HG02885 (cell line): ENCODE data around the gene BACH2.
"Not testable (repeated sequence)": the region's sequence is repeated elsewhere in the genome, so short reads cannot be mapped to it uniquely, and the experiment has no call there.

Source experiments
- ATAC-seq: cut with Tn5 transposase; IDR thresholded peaks from one replicate; pipeline ENCODE4 v1.9.1; 2021; ENCODE audit warnings: mild to moderate bottlenecking; ENCODE audit not compliant: unreplicated experiment, poor library complexity

BACH2 gene

DNA sequence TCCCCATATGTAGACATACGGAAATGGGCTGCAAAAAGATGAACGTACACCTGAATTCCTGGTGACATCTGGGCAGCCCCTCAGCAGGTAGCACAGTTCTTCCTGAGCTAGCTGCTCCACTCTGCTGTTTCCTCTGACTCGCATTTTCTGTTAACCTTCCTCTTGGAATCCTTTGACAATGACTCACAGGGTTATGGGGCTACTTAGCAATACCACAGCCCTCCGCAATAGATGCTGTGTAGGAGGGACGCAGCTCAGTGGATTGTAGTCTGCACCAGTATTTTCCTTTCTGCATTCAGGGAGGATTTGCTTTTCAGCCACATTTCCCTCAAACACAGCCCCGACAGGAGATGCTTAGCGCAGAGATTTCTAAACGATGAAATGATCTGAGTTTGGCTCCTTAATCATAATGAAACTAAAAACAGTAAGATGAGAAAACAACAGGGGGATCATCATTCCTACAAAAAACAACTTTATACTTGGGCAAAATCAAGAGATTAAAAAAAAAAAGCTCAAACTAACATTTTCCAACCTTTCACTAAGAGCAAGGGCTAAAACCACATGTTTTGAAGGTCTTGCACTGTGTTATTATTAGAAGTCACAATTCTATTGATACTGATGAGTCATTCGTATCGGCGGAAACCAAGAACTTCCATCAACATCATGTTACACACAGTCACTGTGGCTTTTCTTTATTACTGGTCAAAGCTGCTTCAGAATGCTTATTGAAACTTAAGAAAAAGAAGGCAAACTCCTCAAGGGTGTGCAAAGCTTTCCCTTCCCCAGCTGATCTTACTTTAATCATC is 12.2 kb downstream of the BACH2 start:
- ATAC-seq = peak; percentile 88

DNA sequence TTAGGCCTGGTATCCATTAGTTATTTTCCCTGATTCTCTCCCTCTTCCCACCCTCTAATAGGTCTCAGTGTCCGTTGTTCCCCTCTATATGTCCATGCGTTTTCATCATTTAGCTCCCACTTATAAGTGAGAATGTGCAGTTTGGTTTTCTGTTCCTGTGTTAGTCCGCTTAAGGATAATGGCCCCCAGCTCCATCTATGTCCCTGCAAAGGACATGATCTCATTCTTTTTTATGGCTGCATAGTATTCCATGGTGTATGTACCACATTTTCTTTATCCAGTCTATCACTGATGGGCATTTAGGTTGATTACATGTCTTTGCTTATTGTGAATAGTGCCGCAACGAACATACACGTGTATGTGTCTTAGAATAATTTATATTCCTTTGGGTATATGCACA is 14.4 kb downstream of the BACH2 start:
- ATAC-seq = not testable (repeated sequence)

DNA sequence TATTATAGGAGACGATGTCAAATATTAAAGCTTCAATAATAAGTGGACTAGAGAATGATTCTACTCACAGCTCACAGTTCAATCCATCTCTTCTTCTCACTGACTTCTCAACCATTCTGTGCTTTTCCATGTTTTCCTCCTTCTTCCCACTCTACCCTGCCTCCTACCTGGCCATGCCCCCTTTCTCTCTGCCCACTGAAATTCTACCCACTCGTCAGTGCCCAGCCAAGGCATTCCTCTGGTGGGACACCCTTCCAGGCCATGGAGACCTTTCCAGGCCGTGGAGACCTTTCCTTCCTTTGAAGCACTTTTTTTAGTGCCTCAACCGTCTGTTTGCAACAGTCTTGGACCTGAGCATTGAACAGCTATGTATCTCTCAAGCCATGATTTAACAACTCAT is 18.5 kb downstream of the BACH2 start:
- ATAC-seq = no peak

DNA sequence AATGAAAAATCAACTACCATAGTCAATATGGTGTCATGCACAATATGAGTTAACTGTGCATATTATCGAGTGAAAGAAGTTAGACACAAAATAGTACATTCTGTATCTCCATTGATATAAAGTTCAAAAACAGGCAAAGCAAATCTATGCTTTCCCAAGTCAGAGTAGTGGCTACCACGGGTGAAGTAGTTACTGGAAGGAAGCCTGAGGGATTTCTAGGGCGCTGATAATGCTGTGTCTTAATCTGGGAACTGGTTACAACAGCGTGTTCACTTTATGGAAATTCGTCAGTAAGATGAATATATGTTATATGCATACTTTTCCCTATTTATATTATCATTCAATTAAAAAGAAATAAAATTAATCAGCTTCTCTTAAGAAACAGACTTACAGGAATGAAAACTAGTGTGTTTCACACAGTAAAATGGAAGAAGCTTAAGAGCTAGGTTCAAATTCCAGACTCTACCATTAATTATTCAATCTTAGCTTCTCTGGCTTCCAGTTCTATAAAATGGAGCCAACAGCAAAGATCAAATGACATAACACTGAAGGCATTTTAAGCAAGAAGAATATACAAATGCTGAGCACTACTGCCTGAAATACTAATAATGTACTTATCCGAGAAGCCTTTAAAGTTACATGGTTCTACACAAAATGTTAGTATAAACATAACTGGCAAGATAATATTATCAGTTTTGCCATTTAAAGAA is 19.2 kb downstream of the BACH2 start:
- ATAC-seq = no peak

DNA sequence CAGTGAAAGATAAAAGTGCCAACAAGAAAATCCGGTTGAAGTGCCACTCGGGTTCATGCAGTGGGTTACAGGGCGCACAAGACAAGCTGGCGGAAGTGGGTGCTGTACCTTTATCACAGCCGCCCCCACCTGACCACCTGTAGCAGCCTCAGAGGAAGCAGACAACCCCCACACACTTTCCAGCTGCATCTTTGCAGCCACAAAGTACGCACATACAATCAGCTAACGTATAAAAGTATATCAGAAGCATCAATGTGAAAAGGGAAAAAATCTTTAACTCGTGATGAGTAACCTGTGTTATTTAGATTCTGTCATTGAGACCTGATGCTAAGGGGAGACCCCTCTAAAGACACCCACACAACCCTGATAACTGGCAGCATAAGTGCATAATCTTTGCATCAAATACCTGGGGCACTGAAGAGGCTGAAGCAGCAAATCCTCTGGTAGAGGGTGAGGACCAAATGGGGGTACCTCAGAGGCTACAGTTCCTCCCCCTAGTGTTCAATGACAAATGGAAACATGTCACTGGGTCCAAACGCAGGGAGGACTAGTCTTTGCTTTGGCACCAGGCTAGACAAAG is 22.1 kb downstream of the BACH2 start:
- no peak for ATAC-seq

DNA sequence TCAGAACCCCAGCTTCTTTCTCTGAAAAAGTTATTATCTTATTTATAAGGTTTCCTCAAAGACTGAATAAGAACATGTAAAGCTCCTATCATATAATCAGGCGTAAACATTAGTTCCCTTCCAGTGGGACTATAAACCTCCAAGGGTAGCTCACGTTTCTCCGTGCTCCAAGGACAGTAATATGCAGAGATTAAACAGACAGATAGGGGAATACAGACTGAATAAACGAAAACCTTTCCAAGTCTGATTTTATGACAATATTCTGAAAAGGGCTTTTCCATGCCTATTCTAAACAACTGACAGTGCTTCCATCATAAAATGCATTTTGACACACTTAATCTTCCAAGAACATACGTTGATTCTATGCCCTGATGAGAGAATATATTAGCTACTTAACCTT is 22.8 kb downstream of the BACH2 start:
- ATAC-seq = no peak

DNA sequence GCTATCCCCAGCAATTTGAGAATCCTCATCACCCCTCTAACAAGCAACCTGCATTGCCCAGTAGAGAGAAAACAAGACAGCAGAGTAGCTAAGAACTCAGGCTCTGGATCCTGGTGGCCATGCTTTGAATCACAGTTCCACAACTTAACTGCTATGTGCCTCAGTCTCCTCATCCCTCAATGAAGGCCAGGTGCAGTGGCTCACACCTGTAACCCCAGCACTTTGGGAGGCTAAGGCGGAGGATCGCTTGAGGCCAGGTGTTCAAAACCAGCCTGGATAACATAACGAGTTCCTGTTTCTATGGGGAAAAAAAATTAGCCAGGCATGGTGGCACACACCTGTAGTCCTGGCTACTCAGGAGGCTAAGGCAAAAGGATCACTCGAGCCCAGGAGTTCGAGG is 23.7 kb downstream of the BACH2 start:
- ATAC-seq = no peak

DNA sequence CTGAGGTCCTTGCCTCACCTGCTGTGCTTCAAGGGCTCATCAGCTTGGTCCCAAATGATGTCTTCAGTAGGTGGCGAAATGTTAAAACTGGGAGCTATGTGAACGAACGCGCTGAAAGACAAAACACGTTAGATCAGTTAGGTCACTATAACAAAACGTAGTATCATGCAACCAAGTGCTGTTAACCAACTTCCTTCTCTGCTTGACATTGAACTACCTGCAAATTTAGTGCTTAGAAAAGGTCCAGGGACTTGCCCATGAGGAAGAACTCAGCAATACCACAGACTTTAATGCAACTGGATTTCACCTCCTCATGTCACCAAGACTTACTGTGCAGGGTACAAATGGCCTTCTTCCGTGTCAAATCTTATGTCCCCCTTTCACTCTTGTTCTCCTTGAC is 24.8 kb downstream of the BACH2 start:
- ATAC-seq = no peak

DNA sequence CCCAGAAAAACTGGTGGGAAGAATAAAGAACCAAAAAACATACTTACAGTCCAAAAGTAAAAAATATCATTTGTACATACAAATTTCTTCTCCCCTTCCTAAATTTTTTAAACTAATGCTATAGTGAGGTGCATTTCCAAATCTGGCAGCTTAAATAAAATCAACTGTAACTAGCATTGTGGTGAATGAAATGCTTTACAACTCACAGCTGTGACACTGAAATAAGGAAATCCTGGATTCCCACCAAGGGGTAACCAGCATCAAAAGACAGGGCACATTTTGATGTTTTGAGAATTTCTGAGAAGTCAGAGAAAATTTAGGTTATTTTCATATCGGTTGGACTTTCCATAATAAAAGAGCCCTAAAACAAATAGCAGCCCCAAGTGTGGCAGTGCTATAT is 27.3 kb downstream of the BACH2 start:
- no peak for ATAC-seq

DNA sequence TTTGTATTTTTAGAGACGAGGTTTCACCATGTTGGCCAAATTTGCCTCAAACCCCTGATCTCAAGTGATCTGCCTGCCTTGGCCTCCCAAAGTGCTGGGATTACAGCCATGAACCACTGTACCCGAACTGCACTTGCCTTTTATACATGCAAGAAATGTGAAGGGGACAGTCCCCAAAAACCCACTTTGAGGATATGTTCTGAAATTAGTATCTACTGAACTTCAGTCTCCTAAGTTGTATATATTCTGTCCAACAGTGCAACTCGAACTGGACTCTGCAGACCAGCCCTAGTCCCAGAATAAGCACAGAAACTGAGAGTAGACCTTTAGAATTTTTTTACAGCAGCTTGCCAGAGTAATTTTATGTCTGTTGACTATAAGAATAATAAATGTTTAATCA is 28.5 kb downstream of the BACH2 start:
- ATAC-seq = no peak

DNA sequence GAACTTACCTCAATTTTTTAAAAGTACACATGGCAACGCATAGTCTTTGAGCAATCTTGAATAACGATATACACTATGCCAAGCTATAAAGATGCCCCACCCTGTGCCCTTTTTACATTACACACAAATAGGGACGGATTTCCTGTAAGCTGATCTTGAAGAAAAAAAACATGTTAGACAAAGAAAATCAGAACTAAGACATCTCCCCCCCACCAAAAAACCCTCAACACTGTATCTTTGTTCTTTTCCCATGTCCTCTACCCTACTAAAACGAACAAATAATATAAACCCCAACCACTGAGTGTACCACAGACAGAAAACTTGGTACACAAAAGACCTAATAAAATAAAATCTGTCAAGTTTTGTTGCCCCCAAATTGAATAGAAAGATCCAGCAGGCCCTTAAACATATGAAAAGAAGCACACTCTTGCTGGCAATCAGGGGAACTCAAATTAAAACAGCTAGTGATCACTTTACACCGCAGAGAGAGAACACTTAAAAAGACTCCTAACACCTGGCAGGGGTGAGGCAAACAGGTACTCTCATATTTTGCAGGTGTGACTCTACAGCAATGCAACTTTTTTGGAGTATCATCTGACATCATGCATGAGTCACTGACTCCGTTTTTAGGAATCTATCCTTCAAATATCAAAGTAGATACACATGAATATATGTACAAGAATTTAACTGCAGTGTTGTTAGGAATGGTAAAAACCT is 29.6 kb downstream of the BACH2 start:
- ATAC-seq = no peak

DNA sequence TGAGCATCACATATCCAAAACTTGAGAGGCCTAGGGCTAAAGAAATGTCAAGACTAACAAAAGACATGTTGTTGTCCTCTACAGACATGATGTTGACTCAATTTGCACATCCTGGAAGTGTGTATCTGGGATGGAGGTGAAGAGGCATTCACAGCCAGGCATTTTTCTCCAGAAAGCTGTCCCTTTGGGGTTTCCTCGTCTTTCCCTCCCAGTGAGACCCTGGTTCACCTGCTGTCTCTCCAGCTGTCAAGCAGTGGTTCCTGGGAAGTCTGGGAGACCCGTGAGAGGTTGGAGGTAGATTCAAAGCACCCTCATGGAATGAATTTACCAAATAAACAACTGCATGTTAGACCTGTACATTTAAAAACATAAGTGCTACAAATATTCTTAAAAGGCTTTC is 32.1 kb downstream of the BACH2 start:
- no peak for ATAC-seq

DNA sequence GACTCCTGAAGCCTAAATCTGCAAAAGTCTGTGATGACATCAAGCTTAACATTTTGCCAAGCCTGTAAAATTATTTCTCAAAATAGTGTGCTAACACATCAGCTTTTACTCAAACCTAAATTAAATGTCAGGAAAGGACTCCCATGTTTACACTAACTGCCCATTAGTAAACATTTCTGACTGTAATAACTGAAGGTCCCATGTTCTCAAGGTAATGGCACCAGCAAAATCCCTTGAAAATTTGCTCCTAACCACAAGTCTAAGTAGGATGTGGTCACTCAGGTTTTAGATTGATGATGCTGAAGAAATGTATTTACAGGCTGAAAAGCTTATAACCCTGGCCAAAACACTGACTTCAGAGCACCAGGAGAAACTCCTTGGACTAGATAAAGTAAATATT is 33.0 kb downstream of the BACH2 start:
- no peak for ATAC-seq

DNA sequence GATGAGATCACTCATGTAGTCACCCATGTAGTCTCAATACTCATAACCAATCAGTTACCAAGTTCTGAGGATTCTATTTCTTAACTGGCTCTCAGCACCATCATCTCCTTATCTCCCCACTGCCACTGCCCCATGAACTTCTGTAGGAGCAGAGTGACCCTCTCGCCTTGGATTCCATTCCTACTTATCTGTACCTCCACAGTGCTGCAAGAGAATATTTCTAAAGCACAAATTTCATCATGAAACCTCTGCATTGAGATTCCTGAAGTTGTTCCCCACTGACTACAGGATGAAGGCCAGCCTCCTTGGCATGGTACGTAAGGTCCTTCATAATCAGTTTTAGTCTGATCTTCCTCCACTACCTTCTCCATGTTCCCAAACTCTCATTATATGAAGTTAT is 34.8 kb downstream of the BACH2 start:
- ATAC-seq = no peak

DNA sequence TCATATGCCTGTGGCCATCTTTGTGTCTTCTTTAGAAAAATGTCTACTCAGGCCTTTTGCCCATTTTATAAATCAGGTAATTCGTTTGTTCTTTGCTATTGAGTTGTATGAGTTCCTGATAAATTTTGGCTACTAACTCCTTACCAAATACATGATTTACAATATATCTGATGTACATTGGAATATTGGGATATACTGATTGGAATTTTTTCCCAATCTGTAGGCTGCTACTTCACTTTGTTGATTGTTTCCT is 39.2 kb downstream of the BACH2 start:
- ATAC-seq = no peak

DNA sequence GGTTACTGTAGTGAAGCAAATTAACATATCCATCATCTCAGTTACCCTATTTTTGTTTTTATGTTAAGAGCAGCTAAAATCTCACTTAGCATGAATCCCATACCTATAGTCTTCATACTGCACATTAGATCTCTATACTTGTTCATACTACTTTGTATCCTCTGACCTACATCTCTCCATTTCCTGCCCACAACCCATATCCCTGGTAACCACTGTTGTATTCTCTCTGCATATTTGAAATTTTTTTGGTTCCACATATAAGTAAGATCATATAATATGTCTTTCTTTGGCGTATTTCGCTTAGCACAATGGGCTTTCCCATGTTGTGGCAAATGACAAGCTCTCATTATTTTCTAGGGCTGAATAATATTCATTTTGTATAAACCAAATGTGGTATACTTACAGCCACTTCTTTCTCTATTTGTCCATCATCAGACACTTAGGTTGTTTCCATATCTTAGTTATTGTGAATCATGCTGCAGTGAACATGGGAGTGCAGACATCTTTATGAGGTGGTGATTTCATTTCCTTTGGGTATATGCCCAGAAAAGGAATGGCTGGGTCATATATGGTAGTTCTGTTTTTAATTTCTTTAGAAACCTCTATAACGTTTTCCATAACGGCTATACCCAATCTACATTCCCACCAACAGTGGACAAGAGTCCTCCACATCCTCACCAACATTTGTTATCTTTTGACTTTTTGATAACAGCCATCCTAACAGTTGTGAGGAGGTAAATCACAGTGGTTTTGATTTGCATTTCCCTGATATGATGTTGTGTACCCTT is 39.8 kb downstream of the BACH2 start:
- no peak for ATAC-seq

DNA sequence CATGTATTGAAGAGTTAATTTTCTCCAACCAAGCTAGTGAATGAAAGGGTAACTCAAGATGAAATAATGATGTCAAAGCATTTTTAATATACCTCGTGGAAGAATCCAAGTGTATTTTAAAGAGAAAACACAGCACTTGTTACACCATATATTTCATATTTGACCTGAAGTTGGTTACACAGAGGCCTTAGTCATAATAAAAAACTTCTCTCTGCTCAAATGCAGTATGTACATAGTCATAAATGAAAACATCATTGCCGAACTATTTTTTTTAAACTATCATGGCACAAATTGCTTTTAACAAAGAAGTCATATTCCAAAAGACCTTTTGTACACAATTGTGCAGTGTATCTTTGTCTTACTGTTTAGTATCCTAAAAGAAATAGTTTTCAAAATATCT is 43.0 kb downstream of the BACH2 start:
- ATAC-seq = no peak

DNA sequence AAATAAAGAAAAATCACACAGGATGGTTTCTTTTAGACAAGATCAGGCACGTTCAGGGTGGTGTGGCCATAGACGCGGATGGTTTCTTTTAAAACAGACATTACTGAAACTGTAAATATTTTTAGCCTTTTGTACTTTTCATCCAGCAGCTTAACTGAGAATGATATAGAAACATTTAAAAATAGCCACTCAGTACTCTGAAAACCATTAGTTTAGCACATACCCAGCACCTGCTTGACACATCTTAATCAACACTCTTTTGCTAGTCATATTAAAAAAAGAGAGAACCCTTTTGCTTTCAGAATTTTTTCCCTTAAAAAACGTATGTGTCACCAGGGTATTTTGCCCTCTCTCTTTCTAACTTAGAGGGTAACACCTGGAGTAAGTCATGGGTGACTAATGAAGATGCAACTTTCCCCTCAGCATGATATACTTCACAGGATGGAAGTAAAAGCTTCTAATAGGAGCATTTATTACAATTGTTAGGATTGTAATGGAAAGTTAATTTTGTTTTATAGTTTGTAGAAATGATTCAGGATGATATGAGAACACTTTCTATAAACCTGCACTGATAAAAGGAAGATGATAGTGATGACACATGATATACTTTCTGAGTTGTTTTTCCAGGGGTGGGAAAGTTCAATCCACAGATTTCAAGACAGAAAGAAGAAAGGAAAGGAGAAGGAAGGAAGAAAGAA is 45.2 kb downstream of the BACH2 start:
- ATAC-seq = peak; percentile 86

DNA sequence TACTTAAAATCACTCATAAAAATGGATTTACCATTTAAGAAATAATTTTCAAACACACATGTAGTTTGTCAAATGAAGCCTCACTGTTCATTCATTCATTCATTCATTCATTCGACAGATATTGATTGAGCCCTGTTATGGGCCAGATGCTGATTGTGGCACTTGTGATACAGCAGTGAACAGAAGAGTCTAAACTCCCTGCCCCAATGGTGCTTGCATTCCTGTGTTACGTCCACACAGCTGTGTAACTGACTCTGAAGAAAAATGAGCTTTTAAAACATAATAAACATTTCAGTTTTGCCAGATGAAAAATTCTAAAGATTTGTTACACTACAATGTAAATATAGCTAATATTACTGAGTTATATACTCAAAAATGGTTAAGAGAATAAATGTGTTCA is 46.2 kb downstream of the BACH2 start:
- ATAC-seq = no peak

DNA sequence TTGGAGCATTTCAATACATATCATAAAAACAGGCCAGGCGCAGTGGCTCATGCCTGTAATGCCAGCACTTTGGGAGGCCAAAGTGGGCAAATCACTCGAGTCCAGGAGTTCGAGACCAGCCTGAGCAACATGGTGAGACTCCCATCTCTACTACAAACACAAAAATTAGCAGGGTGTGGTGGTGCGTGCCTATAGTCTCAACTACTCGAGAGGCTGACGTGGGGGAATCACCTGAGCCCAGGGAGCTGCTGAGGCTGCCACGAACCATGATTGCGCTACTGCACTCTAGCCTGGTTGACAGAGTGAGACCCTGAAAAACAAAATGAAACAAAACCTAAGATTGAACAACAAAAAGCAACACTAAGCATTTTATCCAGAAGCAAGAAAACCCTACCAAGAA is 47.2 kb downstream of the BACH2 start:
- ATAC-seq = no peak
